HG03565 (cell line): Measurements from ENCODE around the gene DDX27.
A peak's percentile ranks its signal among the peaks of the same experiment; 100 is the strongest.

Experiments
- ATAC-seq: cut with Tn5 transposase; IDR thresholded peaks from one replicate; pipeline ENCODE4 v1.9.1; 2021; ENCODE audit warnings: mild to moderate bottlenecking, moderate library complexity; ENCODE audit not compliant: unreplicated experiment

Gene DDX27

GRCh38 chr20:49276961-49277785 is 58.0 kb downstream of the DDX27 start:
- ATAC-seq, result no peak

DNA sequence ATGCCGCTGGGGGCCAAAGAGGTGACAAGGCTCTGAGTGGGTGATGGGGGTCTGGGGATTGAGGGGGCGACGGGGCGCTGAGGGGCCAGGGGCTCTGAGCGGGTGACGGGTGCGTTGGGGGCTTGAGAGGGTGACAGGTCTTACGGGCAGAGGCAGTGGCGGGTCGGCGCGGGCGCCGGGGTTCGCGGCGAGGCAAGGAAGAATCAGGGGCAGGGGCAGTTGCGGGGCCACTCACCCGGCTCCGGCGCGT is 58.5 kb downstream of the DDX27 start:
- no peak for ATAC-seq

DNA sequence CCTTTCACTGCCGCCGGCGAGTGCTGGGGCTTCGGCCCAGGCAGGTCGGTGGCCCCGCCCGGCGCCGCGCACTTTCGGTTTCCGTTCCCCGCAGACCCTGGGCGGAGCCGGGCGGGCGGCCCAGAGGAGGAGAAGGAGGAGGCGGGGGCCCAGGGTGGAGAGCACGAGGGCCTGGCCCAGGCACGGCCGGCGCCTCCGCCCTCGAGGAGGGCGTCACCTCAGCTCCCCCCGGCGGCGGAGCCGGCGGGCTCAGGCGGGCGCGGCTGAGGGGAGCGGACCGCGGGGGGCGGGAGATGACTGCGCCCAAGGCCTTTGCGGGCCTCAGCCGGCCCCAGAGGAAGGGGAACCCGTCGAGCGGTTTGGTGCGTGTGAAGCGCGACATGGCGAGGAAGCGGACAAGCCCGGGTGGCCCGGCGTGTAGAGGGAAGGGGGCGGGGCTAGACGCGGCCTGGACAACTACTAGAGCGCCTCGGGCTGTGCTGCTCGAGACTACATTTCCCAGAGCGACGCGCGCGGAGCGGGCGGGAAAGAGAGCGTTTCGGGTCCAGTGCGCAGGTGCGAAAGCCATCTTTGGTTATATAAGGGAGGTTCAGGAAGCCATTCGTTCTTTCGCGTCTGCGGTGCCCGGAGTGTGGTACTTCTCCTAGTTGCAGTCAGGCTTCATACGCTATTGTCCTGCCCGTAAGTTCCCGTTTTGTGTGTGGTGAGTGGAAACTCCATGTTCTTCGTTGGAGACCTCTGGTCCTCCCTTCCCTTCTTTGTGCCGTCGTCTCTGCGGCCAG is 59.0 kb downstream of the DDX27 start, which contains the start of gene ZNFX1:
Gene ZNFX1, minus strand, starts transcription at position 22 of the 782 bp plus-strand sequence. CDS start 2,218 bp downstream, outside the sequence.
- ATAC-seq, result peak; percentile 71

- ATAC-seq, result no peak
Observed at GRCh38 chr20:49278818-49279676, 59.8 kb downstream of the DDX27 start.

- ATAC-seq, result no peak
Observed at GRCh38 chr20:49279677-49280462, 60.7 kb downstream of the DDX27 start.

DNA sequence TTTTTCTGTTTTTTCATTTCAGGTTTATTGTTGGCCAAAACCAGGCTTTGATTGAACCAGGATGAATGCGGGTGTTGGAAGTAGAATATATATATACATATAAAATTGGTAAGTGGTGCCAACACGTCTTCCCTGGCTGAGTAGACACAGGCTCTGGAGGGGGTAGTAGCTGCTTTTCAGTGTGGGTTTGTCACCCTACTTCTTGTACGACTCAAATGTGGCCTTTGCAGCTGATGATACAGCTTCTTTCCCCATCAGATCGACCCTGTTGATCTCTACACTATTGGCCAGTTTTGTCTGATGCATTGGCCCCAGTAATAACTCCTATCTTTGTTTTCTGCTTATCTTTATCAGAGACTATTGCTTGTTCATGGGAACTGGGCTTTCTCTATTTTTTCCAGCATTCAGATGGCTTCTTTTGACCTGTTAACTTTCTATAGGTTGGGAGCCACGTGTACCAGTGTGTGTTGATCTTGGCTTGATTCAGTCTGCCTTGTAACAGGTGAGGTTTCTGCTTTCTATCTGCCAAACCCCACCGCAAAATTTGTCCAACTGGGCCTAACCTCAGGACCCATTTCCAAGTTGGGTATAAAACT is 61.3 kb downstream of the DDX27 start:
- no peak for ATAC-seq

DNA sequence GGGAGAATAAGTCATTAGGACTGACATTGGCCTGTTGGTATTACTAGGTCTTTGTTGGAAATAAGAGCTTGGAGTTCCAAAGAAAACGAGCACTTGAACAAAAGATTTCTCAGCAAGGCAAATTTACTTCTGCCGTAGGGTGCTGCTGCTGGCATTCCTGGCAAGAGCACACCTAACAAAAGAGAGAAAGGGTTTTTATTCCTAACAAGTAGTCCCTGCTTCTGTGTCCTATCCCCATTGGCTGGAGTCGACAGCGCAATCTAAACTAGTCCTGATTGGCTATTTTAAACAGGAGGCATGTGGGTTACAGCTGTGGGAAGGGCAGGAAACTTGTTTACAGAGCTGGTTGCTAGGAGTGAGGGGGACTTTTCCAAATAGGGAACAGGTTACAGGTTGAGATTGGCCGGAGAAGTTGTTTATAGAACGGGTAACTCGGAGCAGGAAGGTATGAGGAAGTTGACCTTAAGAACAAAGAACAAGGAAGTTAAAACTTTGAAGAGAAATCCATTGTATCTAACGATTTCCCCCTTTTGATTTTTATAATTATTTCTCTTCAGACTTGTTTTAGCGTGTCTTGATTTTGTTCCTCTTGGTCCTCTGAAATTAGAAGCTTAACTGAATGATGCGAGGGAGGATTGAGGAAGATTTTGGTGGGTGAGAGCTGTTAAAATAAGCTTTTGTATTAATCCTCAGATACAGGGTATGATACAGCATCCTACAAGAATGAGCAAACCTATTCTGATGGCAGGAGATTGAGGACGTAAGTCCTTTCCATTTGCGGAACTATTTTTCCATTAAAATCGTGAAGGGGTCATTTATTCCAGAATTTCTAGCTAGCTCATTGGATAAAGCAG is 62.1 kb downstream of the DDX27 start:
- ATAC-seq, result no peak

GRCh38 chr20:49281913-49282467 is 62.8 kb downstream of the DDX27 start:
- ATAC-seq, result no peak

- ATAC-seq, result no peak
Observed at GRCh38 chr20:49282584-49283171, 63.5 kb downstream of the DDX27 start.

DNA sequence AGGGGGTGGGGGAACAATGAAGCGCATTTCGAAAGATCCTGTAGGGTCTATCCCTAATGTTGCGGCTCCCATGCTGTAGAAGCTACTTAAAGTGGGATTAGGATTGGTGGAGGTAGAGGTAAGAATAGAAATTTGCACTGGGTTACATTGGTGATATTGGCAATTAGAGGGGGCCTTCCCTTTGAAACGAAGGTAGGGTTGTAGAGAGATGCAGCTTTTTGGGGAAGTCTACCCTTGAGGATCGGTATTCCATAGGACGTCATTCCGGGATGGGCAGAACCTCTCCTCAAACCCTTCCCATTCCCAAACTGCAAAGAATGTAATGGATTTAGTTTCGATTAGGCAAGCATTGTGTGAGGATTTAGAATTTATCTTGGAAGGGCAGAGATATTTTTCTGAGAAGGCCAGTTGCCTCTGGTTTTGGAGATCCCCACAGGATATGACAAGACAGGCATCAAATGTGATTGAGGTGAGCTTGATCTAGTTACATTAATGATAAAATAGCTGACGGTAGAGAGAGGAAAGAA is 64.0 kb downstream of the DDX27 start:
- no peak for ATAC-seq

DNA sequence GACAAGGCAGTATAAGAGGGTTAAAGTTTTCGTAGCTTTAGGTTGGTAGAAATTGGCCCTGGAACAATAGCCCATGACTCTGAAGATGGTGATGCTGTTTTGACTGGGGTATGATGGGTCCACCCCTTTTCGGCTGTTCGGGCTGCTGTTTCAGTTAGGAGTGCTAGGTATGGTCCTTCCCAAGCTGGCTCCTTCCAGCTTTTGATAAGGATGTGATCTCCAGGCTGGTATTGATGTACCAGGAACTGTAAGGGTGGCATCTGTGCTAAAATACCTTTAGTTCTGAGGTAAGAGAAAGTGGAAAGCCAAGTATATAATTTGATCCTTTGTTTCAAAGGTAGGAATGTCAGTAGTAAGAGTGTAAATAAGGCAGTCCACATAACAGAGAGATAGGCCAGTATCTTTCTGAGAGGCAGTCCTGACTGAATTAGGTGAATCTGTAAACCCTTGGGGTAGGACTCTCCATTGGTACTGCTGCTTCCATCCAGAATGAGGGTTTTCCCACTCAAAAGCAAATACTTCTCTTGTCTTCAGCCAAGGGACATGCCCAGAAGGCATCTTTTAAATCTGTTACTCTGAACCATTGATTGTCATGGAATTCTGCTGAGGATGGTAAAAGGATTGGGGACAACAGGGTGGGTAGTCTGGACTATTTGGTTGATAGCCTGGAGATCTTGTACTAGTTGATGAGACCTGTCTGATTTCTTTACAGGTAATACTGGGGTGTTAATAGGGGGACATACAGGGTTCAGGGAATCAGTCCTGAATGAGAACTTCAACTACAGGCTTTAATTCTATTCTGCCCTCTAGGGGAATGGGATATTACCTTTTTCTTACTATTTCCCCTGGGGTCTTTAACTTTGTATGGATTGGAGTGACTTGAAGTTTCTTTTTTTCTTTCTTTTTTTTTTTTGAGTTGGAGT is 64.7 kb downstream of the DDX27 start:
- no peak for ATAC-seq

GRCh38 chr20:49284818-49285217 is 65.6 kb downstream of the DDX27 start:
- ATAC-seq, result no peak

GRCh38 chr20:49285233-49285668 is 66.0 kb downstream of the DDX27 start:
- ATAC-seq, result no peak

GRCh38 chr20:49285813-49286494 is 66.7 kb downstream of the DDX27 start:
- ATAC-seq, result no peak

DNA sequence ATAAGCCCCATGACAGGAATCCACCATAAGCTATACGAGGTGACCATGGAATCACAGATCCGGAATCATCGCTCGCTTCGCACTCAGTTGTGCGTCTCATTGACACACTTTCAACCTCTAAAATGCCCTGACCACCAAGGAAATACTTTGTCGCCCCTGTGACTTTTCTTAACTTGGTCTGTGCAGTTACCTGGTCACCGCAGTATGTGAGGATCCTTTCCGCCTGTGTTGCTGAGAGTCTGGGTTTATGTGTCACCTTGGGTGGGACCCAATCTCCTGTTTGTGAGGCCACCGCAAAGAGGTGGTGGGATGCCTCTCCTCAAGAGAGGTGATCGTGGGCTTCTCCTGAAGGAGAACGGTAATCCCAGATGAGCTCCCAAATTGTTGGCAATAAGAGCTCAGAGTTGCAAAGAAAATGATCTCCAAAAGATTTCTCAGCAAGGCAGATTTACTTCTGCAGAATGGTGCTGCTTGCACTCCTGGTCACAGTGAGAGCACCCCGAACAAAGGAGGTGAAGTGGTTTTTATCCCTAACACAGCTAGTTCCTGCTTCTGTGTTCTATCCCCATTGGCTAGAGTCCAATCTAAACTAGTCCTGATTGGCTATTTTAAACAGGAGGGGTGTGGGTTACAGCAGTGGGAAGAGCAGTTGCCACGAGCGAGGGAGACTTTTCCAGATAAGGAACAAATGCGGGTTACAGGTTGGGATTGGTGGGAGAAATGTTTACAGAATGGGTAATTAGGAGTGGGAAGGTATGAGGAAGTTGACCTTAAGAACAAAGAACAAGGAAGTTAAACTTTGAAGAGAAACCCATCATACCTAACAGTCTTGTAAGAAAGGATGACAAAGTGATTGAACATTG is 67.7 kb downstream of the DDX27 start:
- ATAC-seq, result no peak
